Peyer's patch (tissue), 4 donors: ENCODE results near the gene NEK8. TPM values are rescaled to one million over a fixed set of nuclear protein-coding genes. Genes with fewer than 3 reads are reported as not detected.

Source experiments
- DNase-seq, 3 donors: peaks; one replicate each; pipeline ENCODE4 v3.0.0-alpha.2; 2017 to 2019
- H3K27ac ChIP-seq, 4 donors: fragments of 200-600 bp; sonication (generic); one replicate each; pipeline ENCODE4 v1.5.1; 2016 to 2019
- H3K27me3 ChIP-seq, 2 donors: fragments of 200-600 bp; sonication (generic); one replicate each; pipeline ENCODE4 v1.5.1; 2019
- H3K36me3 ChIP-seq, 3 donors: fragments of 200-600 bp; sonication (generic); one replicate each; pipeline ENCODE4 v1.5.1; 2016 to 2019
- H3K4me1 ChIP-seq, 4 donors: fragments of 200-600 bp; sonication (generic); one replicate each; pipeline ENCODE4 v1.5.1; 2016 to 2019
- H3K4me3 ChIP-seq, 4 donors: fragments of 200-600 bp; sonication (generic); 1 replicate in 3 of 4; 2 replicates in 1 of 4; pipeline ENCODE4 v1.5.1; 2016 to 2019; ENCODE audit warnings: mild to moderate bottlenecking in 1 of 4
- H3K9me3 ChIP-seq, 4 donors: fragments of 200-600 bp; sonication (generic); one replicate each; pipeline ENCODE4 v1.5.1; 2016 to 2019; ENCODE audit warnings: mild to moderate bottlenecking in 1 of 4
- CTCF ChIP-seq, 6 experiments: fragments of 450-650 bp in 4 of 6; fragments of 200-600 bp in 2 of 6; sonication (generic) in 1 of 6; IDR thresholded peaks; one replicate each; pipeline ENCODE4 v1.5.1; 2017 to 2019; ENCODE audit warnings: antibody characterized with exemption in 6 of 6, mild to moderate bottlenecking in 3 of 6, moderate library complexity in 1 of 6
- POLR2A ChIP-seq, 2 donors: fragments of 450-650 bp; IDR thresholded peaks; one replicate each; pipeline ENCODE4 v1.5.1; 2017; ENCODE audit warnings: antibody characterized with exemption in 2 of 2, mild to moderate bottlenecking in 2 of 2, moderate library complexity in 2 of 2
- total RNA-seq, 4 donors: library from RNA; depleted of rRNA; stranded (reverse); fragments of >200 nt; gene quantifications; one replicate each; pipeline ENCODE4 v1.1.0, GENCODE V29; 2016

The NEK8 gene
- total RNA-seq, 4 donors from 2014 or later = 7.4 to 89.1 (median 14.0) TPM

GRCh38 chr17:28710861-28711722 lies 17.5 kb upstream of the NEK8 start:
- Histone ChIP-seq H3K27ac (peak overlapping the region; percentile 78 to 96 (median 88)), H3K27me3 (no peaks in the 10 kb centered on the region), H3K4me1 (peaks cover 0 to 34% (median 0%) of the 10 kb centered on the region in 4 donors), H3K4me3 (peak overlapping the region; percentile 65 to 71 (median 66)), H3K9me3 (no peaks in the 10 kb centered on the region), H3K36me3 (peaks cover 0 to 13% (median 0%) of the 10 kb centered on the region in 3 donors)
- DNase-seq = peak; percentile 87 to 95 (median 95)
- TF ChIP-seq POLR2A (IDR thresholded peaks at IDR 0.05) (peak; percentile 69 to 79), CTCF (IDR thresholded peaks at IDR 0.05) (no peak)

- peaks cover 0 to 13% (median 0%) of the 10 kb centered on the region in 3 donors for H3K36me3 ChIP-seq
- no peaks in the 10 kb centered on the region for H3K9me3 ChIP-seq
- H3K27me3 ChIP-seq = no peaks in the 10 kb centered on the region
- peak in 1 of 3 donors; percentile 65 for DNase-seq
- peak within 1 kb of the TSS; percentile 65 to 71 (median 66) for H3K4me3 ChIP-seq
- H3K4me1 ChIP-seq = peaks cover 0 to 34% (median 0%) of the 10 kb centered on the region in 4 donors
- TF ChIP-seq CTCF (IDR thresholded peaks at IDR 0.05) (no peak), POLR2A (IDR thresholded peaks at IDR 0.05) (no peak)
- peak within 1 kb of the TSS; percentile 78 to 96 (median 88) for H3K27ac ChIP-seq
These were observed 16.9 kb upstream of the NEK8 start, which contains the start of gene PROCA1 for GRCh38 chr17:28711723-28712031. Gene PROCA1 (minus strand): TSS chr17:28711888. CDS start chr17:28711660, 228 bp downstream.

GRCh38 chr17:28712032-28712704 lies 16.4 kb upstream of the NEK8 start:
- TF ChIP-seq POLR2A (IDR thresholded peaks at IDR 0.05) = no peak
- TF ChIP-seq CTCF (IDR thresholded peaks at IDR 0.05) = no peak
- DNase-seq = peak in 2 of 3 donors; percentile 67 to 82
- Histone ChIP-seq H3K4me1 (peaks cover 0 to 34% (median 1%) of the 10 kb centered on the region in 4 donors), H3K4me3 (peak overlapping the region; percentile 65 to 71 (median 66)), H3K27me3 (no peaks in the 10 kb centered on the region), H3K27ac (peak overlapping the region; percentile 78 to 96 (median 88)), H3K36me3 (peaks cover 0 to 13% (median 0%) of the 10 kb centered on the region in 3 donors), H3K9me3 (no peaks in the 10 kb centered on the region)

- DNase-seq = no peak
These were observed 15.7 kb upstream of the NEK8 start for GRCh38 chr17:28712705-28713415.

More at GRCh38 chr17:28712705-28713415, 15.7 kb upstream of the NEK8 start:
- no peak overlapping the region for H3K4me3 ChIP-seq
- peaks cover 0 to 38% (median 5%) of the 10 kb centered on the region in 4 donors for H3K4me1 ChIP-seq
- peak overlapping the region in 2 of 4 donors; percentile 78 to 96 for H3K27ac ChIP-seq
- H3K36me3 ChIP-seq = peaks cover 0 to 13% (median 0%) of the 10 kb centered on the region in 3 donors
- no peaks in the 10 kb centered on the region for H3K9me3 ChIP-seq
- TF ChIP-seq CTCF (IDR thresholded peaks at IDR 0.05) (no peak), POLR2A (IDR thresholded peaks at IDR 0.05) (no peak)
- H3K27me3 ChIP-seq = no peaks in the 10 kb centered on the region
